Keratinocyte (primary cell): ENCODE results near the gene DPP9.

Experiments used
- EZH2 ChIP-seq: IDR thresholded peaks from one replicate; pipeline ENCODE4 v1.6.1; 2012; ENCODE audit warnings: inconsistent platforms, mild to moderate bottlenecking, low read length, moderate library complexity
- TF ChIP-seq, protein P1 (sequence below), 3 experiments: IDR thresholded peaks in 1 of 3; conservative IDR thresholded peaks in 1 of 3; optimal IDR thresholded peaks in 1 of 3; 2 replicates in 2 of 3; 3 replicates in 1 of 3; pipeline versions ENCODE3 to v1.5.1; 2011; ENCODE audit warnings: low read length in 3 of 3, mild to moderate bottlenecking in 3 of 3, moderate library complexity in 2 of 3, control low read depth in 1 of 3, inconsistent platforms in 1 of 3; ENCODE audit not compliant: insufficient read depth in 2 of 3; ENCODE audit errors: extremely low read depth in 1 of 3

DNA sequence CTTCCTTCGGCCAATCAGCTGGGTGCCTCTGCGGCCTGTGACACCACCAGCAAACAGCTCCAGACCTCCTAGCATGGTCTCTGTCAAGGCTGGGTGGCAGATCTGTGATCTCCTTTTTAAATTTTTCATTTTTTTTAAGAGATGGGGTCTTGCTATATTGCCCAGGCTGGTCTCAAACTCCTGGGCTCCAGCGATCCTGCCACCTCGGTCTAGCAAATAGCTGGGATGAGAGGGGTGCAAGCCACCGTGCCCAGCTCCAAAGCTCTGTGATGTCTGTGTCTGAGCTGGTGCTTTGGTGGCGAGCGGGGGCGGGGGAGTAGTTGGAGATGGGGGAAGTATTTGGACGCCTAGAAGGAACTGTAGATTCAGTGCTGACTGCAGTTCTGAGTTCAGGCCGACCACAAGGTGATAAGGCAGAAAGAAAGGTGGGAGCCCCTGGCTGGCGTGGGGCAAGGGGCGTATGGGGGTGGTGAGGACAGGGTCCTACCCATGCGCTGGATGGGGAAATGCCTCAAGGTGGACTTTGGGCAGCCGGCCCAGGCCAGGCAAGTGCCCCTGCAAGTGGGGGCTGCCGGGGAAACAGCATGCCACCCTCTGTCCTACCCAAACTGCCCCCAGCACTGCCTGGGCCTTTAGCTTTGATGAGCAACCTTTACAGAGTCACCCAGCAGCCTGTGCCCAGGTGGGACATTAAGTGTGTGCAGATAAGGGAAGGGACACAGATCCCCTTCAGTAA, 5.5 kb downstream of the DPP9 start:
- TF ChIP-seq, protein P1, sequence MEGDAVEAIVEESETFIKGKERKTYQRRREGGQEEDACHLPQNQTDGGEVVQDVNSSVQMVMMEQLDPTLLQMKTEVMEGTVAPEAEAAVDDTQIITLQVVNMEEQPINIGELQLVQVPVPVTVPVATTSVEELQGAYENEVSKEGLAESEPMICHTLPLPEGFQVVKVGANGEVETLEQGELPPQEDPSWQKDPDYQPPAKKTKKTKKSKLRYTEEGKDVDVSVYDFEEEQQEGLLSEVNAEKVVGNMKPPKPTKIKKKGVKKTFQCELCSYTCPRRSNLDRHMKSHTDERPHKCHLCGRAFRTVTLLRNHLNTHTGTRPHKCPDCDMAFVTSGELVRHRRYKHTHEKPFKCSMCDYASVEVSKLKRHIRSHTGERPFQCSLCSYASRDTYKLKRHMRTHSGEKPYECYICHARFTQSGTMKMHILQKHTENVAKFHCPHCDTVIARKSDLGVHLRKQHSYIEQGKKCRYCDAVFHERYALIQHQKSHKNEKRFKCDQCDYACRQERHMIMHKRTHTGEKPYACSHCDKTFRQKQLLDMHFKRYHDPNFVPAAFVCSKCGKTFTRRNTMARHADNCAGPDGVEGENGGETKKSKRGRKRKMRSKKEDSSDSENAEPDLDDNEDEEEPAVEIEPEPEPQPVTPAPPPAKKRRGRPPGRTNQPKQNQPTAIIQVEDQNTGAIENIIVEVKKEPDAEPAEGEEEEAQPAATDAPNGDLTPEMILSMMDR (optimal IDR thresholded peaks at IDR 0.05 in 1 of 3, IDR thresholded peaks at IDR 0.05 in 1 of 3, conservative IDR thresholded peaks at IDR 0.05 in 1 of 3; ENCODE audit: extremely low read depth in 1 of 3, insufficient read depth in 2 of 3, low read length in 3 of 3): no peak
- TF ChIP-seq EZH2: no peak
